GM18909 (cell line): Measurements from ENCODE around the gene TRIM46.

Source experiments
- ATAC-seq: cut with Tn5 transposase; IDR thresholded peaks from one replicate; pipeline ENCODE4 v1.9.1; 2021; ENCODE audit warnings: mild to moderate bottlenecking; ENCODE audit not compliant: unreplicated experiment, poor library complexity

TRIM46 gene

GRCh38 chr1:155170101-155170785 lies 3.4 kb upstream of the TRIM46 start:
- ATAC-seq, result no peak

DNA sequence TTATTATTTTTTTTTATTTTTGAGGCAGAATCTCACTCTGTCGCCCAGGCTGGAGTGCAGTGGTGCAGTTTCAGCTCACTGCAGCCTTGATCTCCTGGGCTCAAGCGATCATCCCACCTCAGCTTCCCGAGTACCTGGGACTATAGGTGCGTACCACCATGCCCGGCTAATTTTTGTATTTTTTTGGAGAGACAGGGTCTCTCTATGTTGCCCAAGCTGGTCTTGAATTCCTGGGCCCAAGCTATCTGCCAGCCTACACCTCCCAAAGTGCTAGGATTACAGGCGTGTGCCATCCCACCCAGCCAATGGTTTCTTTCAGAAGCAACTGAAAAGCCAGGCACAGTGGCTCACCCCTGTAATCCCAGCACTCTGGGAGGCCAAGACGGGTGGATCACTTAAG lies 2.8 kb upstream of the TRIM46 start:
- no peak for ATAC-seq

- peak; percentile 19 for ATAC-seq
Measured at GRCh38 chr1:155171836-155172731, 1.6 kb upstream of the TRIM46 start.

- ATAC-seq, result peak; percentile 83
Measured at GRCh38 chr1:155172732-155173477, 744 bp upstream of the TRIM46 start, which contains the start of gene KRTCAP2. TSS of gene KRTCAP2 (minus strand) at chr1:155173304. CDS start at chr1:155173224, 80 bp downstream.

DNA sequence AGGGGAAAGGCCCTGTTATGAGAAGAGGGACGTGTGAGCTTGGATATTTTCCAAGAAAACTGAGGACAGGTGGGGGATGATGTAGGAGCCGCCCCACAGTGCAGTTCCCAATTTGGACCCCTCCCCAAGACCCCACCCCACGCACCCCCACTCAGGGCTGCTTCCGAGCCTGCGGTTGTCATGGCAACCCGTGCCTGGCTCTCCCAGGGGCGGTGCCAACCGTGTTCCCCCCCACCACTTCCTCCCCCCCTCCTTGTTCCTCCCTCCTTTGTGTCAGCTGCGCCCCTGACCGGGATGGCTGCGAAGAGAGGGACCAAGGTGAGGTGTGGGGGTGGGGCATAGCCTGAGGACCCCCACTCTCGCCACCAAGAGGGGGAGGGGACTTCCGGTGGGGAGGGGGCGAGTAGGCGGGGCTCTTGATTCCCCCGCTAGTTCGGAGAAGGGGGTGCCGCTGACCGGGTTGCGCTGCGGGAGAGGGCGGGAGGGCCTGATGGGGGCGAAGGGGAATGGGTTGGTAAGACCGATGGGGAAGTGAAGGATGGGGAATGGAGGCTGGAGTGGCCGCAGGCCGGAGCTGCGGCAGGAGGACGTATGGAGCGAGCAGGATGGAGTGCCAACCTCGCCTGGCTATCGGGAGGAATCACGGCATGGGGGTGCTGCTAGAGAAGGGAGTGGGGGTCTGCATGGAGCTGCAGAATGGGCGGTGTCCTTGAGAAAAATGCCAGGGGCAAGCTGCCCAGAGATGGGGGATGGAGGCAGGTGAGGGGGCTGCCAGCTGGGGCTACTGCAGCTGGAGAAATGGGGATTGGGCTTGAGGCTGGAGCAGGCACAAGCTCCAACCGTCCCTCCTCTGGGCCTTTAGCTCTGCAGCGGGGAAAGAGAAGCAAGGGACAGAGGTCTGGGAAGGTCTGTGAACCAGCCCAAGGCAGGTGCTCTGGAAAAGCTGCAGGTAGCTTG lies 953 bp downstream of the TRIM46 start:
- ATAC-seq, result no peak

DNA sequence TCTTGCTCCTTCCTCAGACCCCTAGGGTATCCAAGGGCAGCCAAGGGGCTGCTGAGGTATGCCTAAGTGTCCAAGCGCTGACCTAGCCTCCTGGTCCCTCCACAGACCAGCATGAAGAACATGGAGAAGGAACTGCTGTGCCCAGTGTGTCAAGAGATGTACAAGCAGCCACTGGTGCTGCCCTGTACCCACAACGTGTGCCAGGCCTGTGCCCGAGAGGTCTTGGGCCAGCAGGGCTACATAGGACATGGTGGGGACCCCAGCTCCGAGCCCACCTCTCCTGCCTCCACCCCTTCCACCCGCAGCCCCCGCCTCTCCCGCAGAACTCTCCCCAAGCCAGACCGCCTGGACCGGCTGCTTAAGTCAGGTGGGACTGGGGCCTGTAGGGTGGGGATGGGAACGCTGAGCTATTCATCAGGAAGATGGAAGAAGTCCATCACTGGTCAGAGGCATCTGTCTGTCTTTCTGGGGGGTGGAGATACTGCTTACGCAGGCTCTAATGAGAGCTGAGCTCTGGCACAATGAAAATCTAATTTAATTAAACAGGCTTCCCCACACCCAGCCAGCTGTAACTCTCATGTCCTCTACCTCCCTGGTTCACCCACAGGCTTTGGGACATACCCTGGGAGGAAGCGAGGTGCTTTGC lies 1.8 kb downstream of the TRIM46 start:
- ATAC-seq, result no peak

DNA sequence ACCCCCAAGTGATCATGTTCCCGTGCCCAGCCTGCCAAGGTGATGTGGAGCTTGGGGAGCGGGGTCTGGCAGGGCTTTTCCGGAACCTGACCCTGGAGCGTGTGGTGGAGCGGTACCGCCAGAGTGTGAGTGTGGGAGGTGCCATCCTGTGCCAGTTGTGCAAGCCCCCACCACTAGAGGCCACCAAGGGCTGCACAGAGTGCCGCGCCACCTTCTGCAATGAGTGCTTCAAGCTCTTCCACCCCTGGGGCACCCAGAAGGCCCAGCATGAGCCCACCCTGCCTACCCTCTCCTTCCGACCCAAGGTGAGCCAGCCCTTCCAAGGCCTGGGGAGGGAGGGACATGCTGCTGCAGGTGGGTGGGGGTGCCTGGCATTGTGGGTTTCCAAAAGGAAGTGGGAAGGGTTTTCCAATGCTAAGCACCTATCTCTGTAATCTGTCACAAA lies 2.3 kb downstream of the TRIM46 start:
- no peak for ATAC-seq

DNA sequence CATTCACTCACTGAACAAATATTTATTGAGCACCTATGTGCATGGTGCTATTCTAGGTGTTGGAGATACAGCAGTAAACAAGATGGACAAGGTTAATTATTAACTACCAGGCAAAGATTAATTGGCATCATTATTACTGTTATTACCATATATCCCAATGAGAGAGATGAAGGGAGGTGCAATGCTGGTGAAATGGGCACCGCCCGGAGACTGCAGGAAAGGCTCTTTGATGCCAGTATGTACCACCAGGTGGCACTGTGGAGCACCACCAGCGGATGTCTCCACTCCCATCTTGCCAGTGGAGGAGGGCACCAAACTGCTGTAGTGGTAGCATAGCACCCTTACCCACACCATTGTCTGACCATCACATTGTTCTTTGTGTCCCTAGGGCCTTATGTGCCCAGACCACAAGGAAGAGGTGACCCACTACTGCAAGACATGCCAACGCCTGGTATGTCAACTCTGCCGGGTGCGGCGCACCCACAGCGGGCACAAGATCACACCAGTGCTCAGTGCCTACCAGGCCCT lies 3.0 kb downstream of the TRIM46 start:
- ATAC-seq, result no peak

- ATAC-seq, result no peak
Measured at GRCh38 chr1:155177192-155177917, 3.7 kb downstream of the TRIM46 start.

DNA sequence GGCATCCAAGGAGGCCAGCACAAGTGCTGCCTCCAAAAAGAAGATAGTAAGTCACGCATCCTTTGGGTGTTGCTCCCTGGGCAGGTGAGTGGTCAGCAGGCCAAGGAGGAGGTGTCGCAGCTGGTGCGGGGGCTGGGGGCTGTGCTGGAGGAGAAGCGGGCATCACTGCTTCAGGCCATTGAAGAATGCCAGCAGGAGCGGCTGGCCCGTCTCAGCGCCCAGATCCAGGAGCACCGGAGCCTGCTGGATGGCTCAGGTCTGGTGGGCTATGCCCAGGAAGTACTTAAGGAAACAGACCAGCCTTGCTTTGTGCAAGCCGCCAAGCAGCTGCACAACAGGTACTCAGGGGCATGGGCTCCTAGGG lies 4.3 kb downstream of the TRIM46 start:
- ATAC-seq, result no peak

- no peak for ATAC-seq
Measured at GRCh38 chr1:155178441-155179111, 4.9 kb downstream of the TRIM46 start.

- no peak for ATAC-seq
Measured at GRCh38 chr1:155179112-155180031, 5.7 kb downstream of the TRIM46 start.

- ATAC-seq, result no peak
Measured at GRCh38 chr1:155181371-155182051, 7.9 kb downstream of the TRIM46 start.

DNA sequence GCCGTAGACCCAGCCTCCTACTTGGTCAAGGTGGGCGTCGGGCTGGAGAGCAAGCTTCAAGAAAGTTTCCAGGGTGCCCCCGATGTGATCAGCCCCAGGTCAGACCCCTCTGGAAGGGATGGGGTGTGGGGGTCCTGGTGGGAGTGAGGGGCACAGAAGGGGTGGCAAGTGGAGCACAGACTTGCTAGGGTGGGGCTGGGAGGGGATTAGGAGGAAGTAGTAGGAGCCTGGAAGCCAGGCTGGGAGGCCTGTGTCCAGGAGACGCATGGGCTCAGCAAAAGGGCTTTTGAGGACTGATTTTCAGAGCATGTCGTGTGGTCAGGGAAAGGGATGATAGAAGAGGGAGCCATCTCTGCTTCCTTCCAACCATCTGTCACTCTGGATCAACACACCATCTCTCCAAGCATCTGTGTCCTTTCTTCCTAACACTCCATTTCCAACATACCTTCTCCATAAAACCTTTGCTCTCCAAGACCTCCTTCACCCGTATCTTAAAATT lies 8.5 kb downstream of the TRIM46 start:
- no peak for ATAC-seq

DNA sequence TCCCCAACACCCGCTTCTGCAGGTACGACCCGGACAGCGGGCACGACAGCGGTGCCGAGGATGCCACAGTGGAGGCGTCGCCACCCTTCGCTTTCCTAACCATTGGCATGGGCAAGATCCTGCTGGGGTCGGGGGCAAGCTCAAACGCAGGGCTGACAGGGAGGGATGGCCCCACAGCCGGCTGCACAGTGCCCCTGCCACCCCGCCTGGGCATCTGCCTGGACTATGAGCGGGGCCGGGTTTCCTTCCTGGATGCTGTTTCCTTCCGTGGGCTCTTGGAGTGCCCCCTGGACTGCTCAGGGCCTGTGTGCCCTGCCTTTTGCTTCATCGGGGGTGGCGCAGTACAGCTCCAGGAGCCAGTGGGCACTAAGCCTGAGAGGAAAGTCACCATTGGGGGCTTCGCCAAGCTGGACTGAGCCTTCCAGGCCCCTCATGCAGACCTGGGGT lies 10.1 kb downstream of the TRIM46 start:
- ATAC-seq, result no peak

GRCh38 chr1:155184351-155184811 lies 10.7 kb downstream of the TRIM46 start:
- ATAC-seq, result no peak
